ENCODE measurements around the gene CCDC91.
"Not testable (repeated sequence)": the region's sequence is repeated elsewhere in the genome, so short reads cannot be mapped to it uniquely, and the experiment has no call there.

Gene CCDC91

GRCh38 chr12:28379779-28380178 is 189.5 kb downstream of the CCDC91 start:
- not testable (repeated sequence) for DNase-seq

DNA sequence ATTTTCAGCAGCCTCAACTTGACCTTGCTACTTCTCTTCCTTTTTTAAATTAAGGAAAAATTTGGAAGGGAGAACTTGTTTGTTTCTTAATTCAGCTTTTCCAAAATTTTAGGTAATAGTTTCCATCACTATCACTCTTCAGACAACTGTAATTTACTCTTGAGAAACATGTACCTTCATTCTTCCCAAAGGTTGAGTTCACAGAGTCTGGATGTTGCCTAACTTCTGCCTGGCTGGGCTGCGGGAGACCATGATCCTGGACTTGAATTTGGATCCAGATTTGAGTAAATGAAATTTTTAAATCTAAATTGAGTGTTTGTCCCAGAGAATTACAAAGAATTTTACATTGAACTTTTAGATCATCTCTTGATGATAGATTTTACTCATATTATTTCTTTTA is 193.1 kb downstream of the CCDC91 start:
- DNase-seq = no peak

- no peak for DNase-seq
Measured at GRCh38 chr12:28388879-28389278, 198.6 kb downstream of the CCDC91 start.

DNA sequence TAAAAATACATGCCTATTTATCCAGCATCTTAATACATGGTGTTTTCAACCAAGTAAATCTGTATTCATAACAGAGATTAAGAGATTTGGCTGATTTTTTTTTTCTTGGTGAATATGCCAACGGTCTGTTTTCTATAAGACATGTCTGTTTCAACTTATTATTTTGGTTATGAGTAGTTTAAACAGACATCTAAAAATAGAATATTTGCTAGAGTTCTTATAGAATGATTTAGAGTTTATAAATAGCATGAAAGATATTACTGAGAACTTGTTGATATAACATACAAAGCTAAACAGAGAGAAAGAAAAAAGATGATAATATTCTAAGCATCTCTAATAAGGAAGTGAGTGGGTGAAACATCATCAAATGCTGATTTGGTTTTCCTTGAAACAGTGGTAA is 199.9 kb downstream of the CCDC91 start:
- no peak for DNase-seq

DNA sequence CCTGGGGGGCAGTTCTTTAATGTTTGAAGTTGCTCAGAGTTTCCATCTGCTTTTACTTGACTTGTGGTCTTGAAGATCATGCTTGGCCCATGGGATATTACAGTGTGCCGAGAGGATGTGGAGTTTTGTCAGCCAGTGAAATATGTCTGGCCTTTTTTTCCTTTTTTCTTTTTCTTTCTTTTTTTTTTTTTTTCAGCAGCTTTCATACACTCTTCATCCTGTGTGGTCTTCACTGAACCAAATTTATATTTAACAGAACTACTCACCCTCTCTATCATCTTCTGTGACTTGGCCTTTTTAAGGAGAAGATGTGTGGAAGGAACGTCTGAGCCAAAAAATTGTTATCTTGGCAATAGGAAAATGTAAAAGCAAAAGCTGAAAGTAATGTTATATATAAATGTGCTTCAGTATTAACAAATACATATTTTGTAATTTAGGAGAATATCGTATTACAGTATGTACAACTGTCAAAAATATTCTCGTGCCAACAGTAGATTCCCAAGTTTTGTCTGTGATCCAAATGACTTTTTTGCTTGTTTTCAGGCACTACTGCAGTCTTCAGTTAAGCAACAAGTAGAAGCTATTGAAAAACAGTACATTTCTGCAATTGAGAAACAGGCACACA is 200.6 kb downstream of the CCDC91 start:
- no peak for DNase-seq

- no peak for DNase-seq
Measured at GRCh38 chr12:28409892-28410291, 219.6 kb downstream of the CCDC91 start.

DNA sequence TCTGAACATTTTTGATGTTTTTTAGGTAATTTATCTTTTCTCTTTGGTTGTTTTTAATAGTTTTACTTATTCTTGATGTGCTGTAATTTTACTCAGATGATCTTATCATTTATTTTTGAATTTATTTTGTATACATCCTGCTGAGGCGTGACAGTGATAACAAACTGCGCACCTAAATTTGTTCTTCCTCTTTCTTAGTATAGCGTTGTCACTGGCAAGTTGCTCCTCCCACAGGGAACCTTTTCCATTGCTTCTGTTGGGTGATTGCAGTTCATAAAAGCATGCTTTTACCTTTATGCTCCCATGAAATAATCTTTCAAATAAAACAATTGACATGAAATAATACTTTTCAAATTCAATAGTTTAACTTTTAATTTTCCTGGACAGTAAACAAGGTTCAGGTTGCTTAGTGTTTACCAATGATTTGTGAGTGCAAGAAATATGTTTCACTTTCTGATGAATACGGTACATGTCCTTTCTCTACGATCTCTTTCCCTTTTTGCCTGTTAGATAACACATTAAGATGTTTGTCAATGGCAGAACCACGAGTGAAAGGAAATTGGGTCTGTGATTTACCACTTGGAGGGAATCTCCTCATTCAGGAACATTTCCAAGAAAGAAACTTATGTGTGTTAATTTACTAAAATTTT is 223.3 kb downstream of the CCDC91 start:
- DNase-seq = no peak

DNA sequence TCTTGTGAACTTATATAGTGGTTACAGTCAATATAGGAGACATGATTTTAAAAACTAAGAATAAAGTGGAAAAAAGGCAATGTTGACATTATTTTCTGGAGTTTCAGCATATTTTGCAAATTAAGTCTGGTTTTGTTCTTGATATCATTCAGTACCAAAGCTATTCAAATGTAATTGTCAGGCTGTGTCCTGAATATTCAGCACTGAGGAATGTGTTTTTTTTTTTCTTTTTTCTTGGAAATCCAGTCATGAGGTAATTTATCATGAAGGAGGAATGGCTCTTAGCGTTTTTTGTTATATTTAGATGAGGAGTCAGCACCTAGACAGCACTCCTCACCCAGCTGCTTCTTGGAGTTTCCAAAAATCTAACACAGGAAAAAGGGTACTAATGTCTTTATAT is 225.5 kb downstream of the CCDC91 start:
- DNase-seq = no peak

DNA sequence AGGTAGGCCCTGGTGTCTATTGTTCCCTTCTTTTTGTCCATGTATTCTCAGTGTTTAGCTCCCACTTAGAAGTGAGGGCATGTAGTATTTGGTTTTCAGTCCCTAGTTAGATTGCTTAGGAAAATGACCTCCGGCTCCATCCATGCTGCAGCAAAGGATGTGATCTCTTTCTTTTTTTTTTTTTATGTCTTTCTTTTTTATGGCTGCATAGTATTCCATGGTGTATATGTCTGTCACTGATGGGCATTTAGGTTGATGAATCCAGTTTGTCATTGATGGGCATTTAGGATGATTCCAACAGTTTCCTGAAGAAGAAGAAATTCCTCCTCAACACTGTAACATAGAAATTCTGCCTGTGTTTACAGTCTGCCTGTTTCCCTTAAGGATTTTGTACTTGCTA is 231.1 kb downstream of the CCDC91 start:
- DNase-seq = no peak

DNA sequence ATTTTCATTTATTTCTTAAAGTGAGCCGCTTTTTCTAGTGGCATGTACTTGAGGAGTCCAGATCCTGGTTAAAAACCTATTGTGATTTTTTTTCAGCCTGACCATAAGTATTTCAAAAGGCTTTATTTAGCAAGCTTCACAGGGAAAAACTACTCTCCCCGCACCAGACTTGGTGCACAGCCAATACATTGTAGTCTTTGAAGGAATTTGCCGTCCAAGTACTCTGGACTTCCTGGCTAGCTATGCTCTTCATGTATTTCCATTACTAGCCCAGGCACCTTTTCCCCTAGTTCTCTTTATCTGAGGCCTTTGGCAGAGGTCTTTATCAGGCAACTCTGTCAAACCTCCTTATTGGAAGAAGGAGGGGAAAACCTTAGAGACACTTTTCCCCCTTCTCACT is 234.7 kb downstream of the CCDC91 start:
- no peak for DNase-seq

- no peak for DNase-seq
Measured at GRCh38 chr12:28425526-28425925, 235.3 kb downstream of the CCDC91 start.

DNA sequence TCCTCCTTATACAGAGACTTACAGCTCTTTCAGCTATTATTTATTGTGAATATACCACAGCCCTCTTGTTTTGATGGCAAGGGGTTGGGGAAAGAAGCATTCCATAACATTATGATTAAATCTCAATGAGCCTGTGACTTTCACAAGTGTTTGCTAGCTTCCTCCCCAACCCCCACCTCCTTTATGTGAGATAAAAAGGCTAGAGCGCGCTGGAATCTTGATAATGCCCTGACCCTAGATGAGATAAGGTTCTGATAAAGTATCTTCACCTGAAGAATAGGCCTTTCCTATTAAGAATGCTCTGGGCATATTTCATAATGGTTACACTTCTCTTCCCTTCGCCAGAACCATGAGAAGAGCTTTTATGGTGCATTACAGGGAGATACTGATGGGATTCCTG is 236.8 kb downstream of the CCDC91 start:
- no peak for DNase-seq

DNA sequence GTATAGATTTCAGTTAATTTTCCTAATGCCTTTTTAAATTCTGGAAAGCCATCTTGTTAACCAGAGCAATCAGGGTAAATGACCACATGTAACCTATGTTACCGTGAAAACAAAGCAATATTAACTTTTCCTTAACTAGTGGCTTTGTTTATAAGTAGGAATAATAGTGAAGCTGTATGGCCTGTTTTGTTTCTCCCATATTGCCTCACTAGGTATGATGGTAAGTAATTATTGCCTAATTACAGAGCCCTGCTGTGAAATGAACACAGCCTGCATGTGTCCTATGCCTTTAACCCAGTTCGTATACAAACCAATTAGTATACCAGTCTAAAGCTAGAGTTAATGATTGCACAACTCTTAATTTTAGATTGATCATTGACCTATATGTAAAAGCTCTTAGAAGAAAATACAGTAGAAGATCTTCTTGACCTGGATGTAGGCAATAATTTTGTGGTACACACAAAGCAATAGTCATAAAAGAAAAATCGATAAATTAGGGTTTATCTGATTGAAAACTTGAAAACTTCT is 249.9 kb downstream of the CCDC91 start:
- no peak for DNase-seq

DNA sequence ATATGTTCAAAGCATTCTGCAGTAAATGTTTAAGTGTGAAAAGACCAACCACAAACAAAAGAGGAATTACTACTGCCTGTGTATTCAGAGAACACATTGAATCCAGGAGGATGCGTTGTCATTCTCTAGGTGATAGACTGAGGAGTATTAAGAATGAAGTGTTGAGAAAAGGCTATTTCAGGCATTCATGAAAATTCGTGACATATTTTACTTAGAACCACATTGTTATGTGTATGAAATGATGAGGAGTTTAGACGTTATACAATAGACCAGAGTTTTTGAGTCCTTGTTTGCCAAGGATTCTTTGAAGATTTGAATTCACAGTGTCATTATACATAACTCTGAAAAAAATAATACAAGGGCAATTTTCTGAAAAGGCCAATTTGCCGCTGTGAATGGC is 251.8 kb downstream of the CCDC91 start:
- no peak for DNase-seq

GRCh38 chr12:28443337-28443736 is 253.1 kb downstream of the CCDC91 start:
- DNase-seq = no peak

DNA sequence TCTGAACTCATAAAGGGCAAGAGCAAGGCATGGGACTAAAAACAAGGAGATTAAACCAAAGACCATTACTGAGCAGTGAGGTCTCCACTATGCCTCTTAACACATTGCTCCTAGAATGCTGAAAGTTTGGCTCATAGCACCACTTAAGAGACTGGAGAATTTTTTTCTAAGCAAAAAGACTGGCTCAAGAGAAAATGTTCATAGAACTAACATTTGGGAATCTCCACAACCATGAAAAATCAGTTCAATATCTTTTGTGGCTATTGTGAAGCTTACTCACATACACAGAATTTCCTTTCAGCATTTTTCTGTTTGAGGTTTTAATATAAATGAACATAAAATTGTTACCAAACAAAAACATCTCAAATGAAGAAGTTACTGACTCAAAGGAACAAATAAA is 255.8 kb downstream of the CCDC91 start:
- DNase-seq = no peak

GRCh38 chr12:28453686-28454085 is 263.4 kb downstream of the CCDC91 start:
- no peak for DNase-seq

- no peak for DNase-seq
Measured at GRCh38 chr12:28456934-28457710, 266.9 kb downstream of the CCDC91 start.

DNA sequence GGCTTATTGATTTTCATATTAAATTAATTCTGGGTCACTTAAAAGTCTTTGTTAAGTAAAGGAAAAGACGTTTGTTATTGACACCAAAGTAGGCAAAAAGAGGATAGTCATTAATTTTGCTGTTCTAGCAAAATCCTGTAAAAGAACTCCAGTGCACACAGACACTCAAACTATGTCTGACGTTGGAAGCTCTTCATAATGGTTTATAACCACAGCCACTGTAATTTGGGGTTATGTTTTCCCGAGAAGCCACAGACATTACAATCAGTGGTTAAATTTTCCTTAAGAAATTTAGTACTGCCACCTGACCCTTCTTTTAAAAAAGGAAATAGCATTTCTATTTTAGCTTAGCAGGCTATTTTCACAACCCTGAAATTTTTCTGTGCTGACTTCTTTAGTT is 267.5 kb downstream of the CCDC91 start:
- DNase-seq = no peak

DNA sequence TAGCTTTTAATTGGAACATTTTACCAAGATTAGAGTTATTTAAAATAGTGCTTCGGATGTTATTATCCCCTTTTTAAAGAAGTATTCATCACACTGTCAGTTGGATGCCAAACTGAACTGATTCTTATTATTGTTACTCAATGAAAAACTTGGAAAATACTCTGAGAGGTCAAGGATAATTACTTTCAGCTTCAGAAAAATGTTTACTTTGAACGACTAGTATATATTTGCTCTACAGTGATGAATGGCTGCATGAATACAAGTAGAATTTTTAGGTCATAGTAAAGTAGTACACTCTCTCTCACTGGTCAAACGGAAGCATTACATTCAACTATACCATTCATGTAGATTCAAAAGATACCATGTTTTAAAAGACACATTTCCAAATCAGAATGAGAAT is 269.2 kb downstream of the CCDC91 start:
- no peak for DNase-seq

DNA sequence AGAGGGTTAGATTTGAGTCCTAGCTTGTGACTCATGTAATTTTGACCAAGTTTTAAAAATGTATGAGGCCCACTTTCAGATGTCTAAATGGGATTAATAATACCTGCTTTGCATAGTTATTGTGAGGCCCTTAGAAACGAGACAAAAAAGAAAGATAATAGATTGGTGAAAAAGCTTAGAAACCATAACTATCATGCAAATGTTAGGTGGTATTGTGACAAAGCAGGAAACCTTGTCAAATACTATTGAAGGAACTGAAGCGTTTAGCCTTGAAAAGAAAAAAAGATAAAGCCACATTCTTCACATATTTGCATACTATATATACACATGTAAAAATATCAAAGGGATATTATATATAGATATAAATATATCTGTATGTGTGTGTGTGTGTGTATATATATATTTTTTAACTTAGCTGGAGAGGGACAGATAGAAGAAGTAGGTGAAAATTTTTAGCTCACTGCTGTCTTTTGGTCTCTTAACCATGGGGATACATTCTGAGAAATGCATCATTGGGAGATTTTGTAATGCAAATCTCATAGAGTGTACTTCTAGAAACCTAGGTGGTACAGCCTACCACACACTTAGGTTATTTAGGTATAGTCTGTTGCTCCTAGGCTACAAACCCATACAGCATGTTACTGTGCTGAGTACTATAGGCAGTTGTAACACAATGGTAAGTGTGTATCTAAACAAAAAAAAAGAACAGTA is 270.3 kb downstream of the CCDC91 start:
- no peak for DNase-seq

DNA sequence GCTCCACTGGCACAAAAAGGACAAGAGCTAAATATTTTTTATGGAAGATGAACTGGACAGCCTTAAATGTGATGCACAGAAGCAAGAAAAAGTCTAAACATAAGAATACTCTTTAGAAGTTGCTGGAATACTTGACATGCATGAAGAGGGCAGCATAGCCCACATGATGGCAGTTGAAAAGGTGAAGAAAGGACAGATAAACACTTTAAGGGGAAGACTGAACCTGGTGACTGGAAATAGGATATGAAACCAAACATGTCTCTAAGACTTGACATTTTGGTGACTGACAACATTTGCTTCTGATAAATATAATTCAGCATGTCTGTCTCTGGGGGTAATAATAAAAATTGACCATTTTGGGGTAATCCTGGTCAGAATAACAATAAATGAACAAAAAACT is 273.1 kb downstream of the CCDC91 start:
- no peak for DNase-seq

GRCh38 chr12:28471762-28472161 is 281.5 kb downstream of the CCDC91 start:
- DNase-seq = not testable (repeated sequence)

All from activated CD4-positive, alpha-beta T cell treated with anti-CD3 and anti-CD28 coated beads, Interleukin-2, amount 50 U/mL, for 4 hours (primary cell).